HG02763 (cell line): Measurements from ENCODE around the gene TERC.

Source experiments
- ATAC-seq: cut with Tn5 transposase; IDR thresholded peaks from one replicate; pipeline ENCODE4 v1.9.1; 2021; ENCODE audit warnings: mild to moderate bottlenecking, moderate library complexity; ENCODE audit not compliant: unreplicated experiment

The TERC gene

DNA sequence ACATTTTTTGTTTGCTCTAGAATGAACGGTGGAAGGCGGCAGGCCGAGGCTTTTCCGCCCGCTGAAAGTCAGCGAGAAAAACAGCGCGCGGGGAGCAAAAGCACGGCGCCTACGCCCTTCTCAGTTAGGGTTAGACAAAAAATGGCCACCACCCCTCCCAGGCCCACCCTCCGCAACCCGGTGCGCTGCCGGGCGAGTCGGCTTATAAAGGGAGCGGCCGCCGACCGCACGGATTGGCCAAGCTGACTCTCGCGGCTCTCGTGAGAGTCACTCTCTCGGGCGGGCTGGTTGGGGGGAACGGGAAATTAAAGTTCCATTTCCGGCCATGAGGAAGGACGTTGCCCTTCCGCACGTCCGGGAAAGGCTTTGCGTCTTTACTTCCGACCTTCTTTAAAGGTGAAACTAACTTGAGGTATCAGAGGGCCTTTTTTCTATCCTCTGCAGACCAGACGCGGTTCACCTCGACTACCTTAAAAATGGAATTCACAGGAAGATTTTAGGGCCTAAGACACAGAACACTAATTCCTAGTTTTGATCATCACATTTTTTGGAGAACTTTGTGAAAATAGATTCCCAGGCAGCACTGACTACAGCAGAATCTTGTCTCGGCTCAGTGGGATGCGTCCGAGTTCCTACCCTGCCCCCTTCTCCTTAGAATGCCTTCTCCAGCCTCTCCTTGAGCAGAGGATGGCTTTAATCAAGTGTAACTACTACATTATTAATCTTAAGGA is at the start of gene TERC:
TSS of gene TERC (minus strand) at position 179 of the 731 bp plus-strand sequence.
- ATAC-seq, result peak; percentile 73

DNA sequence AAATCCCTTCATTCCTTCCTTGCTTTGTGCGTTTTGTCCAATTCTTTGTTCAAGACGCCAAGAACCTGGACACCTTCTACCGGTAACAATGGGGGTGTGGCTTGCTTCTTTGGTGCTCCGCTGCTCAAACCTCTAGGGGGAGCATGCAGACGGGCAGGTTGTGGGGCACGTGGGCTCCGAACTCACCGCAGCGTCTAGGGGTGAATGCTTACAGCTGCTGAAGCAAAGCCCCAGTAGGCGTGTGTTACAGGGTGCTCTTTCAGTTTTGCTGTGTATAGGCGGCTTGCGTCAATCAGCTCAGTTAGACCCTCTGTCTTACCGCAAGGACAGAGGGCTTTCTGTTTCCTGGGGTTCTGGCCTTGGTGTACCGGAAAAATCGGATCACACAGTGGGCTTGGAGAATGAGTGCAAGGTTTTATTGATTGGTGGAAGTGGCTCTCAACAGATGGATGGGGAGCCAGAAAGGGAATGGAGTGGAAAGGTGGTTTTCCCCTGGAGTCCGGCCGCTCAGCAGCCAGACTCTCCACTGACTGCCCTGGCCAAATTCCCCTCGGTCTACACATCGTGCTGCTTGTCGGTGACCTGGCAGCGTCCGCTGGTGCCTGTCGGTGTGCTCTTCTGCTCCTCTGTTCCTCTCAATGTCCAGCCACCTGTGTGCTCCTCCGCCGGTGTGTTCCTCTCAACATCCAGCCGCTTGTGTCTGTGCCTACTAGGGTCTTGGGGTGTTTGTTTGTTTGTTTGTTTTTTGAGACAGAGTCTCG is 49.1 kb upstream of the TERC start:
- peak; percentile 84 for ATAC-seq

DNA sequence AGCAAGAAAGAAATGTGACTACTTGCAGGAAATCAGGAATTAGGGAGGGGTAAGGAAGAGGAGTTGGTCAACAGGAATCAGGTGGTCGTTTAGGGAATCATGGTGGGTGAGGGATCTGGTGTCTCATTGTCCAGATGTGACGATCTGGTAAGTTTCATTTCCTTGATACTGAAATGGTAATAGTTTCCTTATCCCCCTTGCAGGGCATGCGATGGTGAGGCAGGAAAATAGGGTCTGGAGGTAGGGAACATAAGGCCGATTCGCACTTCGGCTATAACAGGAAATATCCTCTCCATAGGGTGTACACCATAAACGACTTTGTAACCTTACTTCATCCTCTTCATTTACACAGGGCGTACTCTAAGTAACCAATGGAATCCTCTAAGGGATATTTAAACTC is 48.4 kb upstream of the TERC start:
- ATAC-seq, result no peak

DNA sequence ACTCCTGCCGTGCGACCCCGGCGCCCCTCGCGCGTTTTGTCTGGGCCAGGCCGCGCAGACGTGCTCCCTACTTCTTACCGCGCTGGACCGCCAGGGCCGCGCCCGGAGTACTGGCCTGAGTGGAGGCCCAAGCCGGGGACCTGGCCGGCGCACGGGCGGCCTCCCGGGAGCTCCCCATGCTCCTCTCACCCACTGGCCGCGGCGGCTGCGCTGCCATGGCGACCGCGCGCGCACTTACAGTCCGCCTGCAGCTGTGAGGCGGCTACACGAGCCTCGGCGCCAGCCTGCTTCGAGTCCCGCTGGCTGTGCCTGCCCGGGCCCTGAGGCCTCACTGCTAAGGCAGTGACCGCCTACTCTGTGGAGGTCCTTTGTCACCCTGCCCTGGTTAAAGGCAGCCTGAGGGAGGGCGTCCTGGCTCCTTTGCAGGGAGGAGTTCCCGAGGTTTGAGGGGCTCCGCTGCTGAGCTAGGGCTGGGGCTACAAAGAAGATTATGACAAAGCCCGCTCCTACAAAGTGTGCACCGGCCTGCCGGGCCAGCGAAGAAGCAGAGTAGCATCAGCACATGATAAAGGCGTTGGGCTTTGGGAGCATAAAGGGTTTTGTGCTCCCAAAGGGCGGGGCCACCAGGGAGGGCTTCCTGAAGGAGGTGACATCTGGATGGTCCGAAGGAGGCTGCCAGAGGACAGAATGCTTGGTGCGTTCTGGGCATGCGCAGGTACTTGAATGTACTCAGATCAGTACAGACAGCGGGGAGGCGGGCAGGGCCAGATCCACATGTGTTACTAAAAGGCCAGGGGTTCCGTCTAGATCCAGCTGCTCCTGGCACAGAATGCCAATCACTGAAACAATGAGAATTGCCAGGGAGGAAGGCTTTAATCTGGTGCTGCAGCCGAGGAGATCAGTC is 47.7 kb upstream of the TERC start, which contains the start of the genes LRRC34 and LRRIQ4:
TSS of gene LRRC34 (minus strand) at position 573 of the 904 bp plus-strand sequence. CDS start at position 217, 356 bp downstream.
TSS of gene LRRIQ4 (plus strand) at position 539 of the 904 bp plus-strand sequence. CDS start 9,052 bp downstream, outside the sequence.
- peak; percentile 65 for ATAC-seq

DNA sequence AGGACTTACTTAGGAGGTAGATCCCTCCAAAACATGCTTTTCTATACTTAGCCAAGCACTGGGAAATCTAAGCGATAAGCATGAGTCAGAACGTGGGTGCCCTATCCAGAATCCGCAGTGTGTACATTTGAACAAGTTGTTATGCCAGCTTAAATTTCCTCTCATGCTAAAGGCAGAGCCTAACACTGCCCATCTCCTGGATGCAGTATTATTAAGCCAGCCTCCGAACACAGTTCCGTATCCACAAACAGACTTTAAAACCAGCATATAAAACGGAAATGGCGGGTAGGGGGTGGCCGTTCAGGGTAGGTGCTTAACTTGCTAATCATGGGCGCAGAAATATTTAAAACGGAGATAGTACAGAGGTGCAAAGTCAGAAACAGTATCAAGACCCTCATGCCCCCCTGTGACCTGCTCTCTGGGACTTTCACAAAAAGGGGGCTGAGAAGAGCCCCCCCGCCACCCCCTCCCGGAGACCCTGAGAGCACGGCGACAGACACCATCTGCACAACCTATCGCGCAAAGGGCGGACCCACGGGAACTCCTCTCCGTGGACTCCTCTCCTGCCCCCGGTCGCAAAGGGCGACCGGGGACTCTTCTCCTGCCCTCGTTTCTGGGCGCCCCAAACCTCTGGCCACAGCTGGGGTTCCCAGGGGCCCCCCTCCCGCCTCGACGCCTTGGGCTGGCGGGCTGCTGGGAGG is 46.9 kb upstream of the TERC start:
- peak; percentile 2 for ATAC-seq

DNA sequence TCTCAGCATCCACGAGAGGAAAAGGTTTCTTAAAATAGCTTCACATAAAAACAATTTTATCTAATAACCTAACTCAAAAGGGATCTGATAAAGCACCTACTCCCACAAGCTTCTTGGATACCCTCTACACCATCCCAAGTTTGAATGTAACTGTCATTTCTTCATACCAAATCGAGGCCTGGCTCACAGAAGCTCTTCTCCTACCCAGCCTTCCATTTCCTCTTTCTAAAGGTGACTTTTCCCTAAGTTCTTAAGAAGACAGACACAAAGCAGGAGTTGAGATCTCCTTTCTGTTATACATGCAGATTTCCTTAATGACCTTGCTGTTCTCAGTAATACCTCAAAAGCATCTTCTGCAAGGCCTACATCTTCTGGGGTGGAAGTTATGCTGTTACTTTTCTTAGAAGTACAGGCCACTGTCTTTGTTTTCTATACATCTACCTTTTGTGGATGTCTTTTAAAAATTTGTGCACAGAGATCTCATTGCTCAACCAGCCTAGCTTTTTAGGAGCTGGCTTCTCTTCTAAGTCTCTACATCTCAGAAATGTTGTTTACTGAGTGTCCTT is 44.5 kb upstream of the TERC start:
- no peak for ATAC-seq

DNA sequence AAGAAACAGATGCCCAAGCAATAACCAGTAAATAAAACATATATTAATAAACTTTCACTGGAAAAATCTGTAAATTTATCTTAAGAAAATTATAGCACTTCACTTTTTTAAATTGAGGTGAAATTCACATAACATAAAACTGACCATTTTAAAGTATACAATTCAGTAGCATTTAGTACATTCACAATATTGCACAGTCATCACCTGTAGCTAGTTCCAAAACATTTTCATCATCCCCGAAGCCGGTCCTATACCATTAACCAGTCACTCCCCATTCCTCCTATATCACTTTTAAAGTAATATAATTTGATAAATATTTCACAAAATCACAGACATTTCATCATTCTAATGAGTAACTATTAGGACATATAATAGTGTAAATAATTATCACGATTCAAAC is 39.8 kb upstream of the TERC start:
- ATAC-seq, result no peak

DNA sequence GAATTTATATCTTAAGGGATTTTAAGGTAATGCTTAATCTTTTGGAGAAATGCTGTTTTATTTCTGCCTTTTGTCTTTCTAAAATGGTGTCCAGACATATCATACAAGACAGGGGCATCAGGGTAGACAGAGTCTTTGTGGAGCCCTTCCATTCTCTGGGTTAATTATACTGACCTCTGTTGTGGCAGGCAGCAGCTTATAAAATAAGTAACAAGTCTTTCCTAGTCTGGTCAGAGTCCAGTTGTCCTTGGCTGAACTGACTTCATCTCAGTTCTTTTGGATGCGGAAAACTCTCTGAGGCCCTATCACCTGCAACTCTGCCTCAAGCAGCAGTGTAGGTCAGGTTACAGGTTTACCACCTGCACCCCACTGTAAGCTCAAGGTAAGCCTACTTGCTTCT is 27.5 kb upstream of the TERC start:
- ATAC-seq, result no peak

DNA sequence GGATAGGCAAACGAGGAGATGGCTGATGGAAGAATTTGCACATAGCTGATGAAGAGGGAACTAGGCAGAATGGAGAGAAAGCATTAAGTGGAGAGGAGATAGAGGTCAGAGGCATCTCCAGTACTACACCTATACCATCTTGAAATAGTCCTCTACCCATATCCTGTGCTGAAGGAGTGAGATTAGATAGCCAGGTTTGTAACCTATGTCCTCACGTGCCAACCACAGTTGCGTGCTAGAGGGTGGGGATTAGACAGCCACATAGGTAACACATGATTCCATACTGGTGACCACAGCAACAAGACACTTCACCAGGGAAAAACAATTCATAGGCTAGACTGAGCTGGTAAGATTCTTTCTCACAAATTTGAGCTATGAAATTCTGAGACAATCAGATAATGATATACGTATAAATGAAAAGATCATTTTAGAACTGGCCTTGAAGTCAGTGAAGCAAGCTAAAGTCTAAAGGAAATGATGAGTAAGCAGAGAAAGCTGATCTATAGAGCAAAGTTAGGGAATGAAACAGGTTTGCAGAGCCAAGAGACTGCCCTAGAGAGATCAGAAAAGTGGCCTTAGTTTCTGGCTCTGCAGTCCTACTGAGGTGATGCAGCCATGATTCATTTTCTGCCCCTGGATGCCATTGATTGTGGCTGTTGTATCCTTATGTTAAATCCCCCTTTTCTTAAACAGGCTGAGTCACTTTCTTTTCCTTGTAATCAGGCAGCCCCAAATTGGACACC is 26.0 kb upstream of the TERC start:
- no peak for ATAC-seq

DNA sequence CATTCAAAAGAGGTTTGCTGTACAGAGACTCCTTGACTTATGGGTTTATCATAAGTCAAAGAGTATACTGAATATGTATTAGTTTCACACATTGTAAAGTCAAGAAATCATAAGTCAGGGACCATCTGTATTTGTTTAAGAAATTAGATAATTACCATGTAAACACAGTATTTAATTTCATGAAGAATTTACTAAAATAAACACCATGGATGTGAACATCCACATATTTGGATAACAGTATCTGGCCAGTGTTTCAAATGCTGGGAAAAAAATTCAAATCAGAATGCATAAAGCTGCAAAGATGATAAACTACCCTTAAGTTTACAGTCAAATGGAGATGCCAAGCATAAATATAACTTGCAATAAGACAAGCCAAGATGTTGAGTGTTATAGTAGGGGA is 25.4 kb upstream of the TERC start:
- no peak for ATAC-seq

DNA sequence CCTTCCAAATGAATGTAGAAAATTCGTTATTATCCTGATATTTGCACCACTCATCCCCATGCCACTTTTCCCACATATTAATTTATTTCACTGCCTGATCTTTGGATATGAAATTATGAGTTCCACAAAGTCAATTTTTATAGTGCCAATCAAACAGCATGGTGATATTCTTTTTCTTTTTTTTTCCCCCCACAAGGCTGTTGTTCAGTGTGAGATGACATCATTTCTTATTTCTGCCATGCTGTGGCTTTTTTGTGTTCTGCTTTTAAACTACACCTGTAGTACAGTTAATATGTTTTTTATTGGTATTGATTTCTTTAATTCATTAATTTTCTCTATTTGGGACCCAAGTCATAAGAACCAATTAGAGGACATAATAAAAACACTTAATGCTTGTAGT is 22.9 kb upstream of the TERC start:
- no peak for ATAC-seq

DNA sequence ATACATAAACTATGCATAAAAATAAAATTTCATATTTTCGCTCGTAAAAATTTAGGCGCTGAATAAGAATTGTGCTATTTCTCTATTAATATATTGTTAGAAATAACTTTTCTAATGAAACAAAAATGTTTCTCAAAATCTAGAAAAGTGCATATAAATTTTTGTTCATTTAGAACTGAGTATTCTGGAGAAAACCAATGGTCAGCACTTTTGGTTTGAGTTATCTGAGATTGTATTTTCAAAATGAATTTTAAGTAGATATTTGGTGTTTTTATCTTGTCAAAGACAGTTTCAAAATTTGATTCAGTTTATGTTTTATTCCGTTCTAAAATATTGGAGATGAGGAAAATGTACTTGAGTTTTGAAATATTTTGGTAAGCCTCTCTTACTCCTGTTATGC is 22.3 kb upstream of the TERC start:
- no peak for ATAC-seq

DNA sequence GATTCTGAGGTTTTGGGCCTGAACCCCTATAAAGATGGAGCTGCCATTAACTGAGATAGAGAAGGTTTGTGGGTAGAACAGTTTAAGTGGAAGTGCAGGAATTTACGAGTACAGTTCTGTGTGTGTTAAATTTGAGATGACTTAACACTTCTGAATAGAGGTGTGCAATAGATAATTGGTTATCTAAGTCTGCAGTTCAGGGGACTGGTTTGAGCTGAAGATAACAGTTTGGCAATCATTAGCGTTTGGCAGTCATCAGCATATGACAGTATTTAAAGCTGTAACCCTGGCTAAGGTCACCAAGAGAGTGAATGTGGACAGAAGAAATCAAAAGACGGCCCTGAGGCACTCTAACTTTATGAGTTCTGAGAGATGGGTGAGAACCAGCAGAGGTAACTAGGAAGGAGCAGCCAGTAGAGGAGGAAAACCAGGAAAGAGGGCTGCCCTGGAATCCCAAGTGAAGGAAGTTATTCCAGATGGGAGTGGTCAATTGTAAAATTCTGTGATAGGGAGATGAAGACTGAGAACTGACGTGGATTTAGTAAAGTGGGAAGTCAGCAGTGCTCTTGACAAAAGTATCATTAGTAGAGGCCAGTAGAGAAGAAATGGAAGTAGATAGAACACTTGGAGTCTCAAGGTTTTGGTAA is 16.5 kb upstream of the TERC start:
- no peak for ATAC-seq

DNA sequence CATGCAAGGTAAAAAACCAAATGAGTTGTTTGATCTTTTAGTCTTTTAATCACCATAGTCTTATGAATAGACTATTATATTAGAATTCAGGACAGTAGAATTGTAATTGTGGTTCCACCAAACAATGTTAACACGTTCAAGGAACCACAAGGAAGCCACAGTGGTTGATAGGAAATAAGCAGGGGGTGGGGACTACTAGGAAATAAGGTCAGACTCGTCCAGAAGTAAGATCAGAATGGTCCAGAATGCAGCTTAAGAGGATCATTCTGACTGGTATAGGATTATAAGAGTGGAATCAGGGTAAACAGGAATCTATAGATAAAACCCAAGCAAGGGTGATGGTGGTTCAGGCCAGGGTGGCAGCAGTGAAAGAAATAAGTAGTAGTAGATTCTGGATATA is 15.9 kb upstream of the TERC start:
- ATAC-seq, result no peak

DNA sequence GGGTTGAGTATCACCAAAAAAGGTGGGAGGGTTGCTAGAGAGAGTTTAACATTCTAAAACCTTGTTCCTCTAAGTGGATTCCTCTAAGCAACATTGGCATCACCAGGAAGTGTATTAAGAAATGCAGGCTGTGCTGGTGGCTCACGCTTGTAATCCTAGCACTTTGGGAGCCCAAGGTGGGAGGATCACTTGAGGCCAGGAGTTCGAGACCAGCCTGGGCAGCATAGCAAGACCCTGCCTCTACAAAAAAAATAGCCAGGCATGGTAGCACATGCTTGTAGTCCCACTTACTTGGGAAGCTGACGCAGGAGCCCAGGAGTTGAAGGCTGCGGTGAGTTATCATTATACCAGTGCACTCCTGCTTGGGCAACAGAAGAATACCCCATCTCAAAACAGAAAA is 13.0 kb upstream of the TERC start:
- no peak for ATAC-seq

DNA sequence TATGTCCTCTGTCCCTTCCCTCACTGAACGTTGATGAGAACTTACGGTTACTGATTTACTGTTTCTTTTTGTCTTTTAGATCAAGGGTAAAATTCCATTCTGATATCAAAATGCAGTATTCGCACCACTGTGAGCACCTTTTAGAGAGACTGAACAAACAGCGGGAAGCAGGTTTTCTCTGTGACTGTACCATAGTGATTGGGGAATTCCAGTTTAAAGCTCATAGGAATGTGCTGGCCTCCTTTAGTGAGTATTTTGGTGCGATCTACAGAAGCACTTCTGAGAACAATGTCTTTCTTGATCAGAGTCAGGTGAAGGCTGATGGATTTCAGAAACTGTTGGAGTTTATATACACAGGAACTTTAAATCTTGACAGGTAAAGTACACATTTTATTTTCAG is 9.3 kb upstream of the TERC start:
- no peak for ATAC-seq

DNA sequence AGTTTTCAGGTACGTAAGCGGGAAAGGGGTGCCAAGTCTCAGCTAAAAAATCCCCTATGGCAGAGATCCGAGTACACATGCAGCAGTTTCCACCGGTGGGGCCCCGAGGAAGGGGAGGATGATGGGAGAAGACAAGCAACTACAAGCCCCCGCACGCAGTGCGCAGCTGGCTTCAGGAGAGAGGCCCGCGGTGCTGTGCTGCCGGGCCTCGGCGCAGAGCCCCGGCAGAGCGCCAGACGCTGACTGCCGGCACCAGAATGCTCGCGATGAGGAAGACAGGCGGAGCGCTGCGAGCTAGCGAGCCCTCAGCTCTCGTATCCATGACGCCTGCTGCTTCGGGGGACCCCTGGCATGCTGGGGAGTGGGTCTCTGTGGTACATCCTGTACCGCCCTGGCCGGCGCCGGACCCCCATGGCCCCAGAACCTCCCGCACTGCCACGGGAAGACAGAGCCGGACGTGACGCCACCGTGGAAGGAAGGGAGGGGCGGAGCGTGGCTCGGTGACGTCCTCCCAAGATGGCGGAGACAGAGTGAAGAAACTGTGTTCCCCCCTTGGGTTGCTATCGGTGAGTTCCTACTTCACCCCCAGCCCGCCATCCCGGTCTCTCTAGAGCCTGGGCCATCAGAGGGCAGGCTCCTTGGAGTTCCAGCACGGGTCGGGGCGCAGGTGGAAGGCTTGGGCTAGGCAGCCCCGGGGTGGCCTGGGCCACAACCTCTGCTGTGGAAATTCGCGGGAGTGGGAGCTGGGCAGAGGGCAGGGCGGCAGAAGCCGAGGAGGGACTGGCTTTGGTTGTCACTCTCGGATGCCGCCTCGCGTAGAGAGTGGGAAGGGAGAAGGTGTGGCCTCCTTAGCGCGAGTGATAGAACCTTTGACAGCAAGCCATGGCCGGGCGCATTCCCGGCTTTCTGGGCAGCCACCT is 8.3 kb upstream of the TERC start, which contains the start of gene MYNN:
TSS of gene MYNN (plus strand) at position 500 of the 920 bp plus-strand sequence. CDS start 900 bp downstream, outside the sequence.
- ATAC-seq, result peak; percentile 80
